ENCODE results near the gene POU2F3.

The POU2F3 gene

GRCh38 chr11:120285256-120285655, 45.3 kb downstream of the POU2F3 start:
- DNase-seq (ENCODE audit: low read depth), result no peak

- DNase-seq (ENCODE audit: low read depth), result no peak
Measured at GRCh38 chr11:120288021-120288420, 48.1 kb downstream of the POU2F3 start.

GRCh38 chr11:120289426-120289825, 49.5 kb downstream of the POU2F3 start:
- no peak for DNase-seq (ENCODE audit: low read depth)

- no peak for DNase-seq (ENCODE audit: low read depth)
Measured at GRCh38 chr11:120290956-120291355, 51.0 kb downstream of the POU2F3 start.

GRCh38 chr11:120293038-120293800, 53.3 kb downstream of the POU2F3 start:
- no peak for DNase-seq (ENCODE audit: low read depth)

- DNase-seq (ENCODE audit: low read depth), result no peak
Measured at GRCh38 chr11:120294096-120294495, 54.2 kb downstream of the POU2F3 start.

GRCh38 chr11:120295099-120295498, 55.2 kb downstream of the POU2F3 start:
- no peak for DNase-seq (ENCODE audit: low read depth)

GRCh38 chr11:120296554-120296953, 56.6 kb downstream of the POU2F3 start:
- no peak for DNase-seq (ENCODE audit: low read depth)

- no peak for DNase-seq (ENCODE audit: low read depth)
Measured at GRCh38 chr11:120298461-120298860, 58.5 kb downstream of the POU2F3 start.

- DNase-seq (ENCODE audit: low read depth), result no peak
Measured at GRCh38 chr11:120302001-120302805, 62.3 kb downstream of the POU2F3 start.

- DNase-seq (ENCODE audit: low read depth), result no peak
Measured at GRCh38 chr11:120303004-120303637, 63.2 kb downstream of the POU2F3 start.

- no peak for DNase-seq (ENCODE audit: low read depth)
Measured at GRCh38 chr11:120304526-120304925, 64.6 kb downstream of the POU2F3 start.

- DNase-seq (ENCODE audit: low read depth), result no peak
Measured at GRCh38 chr11:120305286-120305685, 65.3 kb downstream of the POU2F3 start.

- DNase-seq (ENCODE audit: low read depth), result peak; percentile 68
Measured at GRCh38 chr11:120306519-120307242, 66.7 kb downstream of the POU2F3 start.

- no peak for DNase-seq (ENCODE audit: low read depth)
Measured at GRCh38 chr11:120307476-120307875, 67.5 kb downstream of the POU2F3 start.

GRCh38 chr11:120308081-120308480, 68.1 kb downstream of the POU2F3 start:
- no peak for DNase-seq (ENCODE audit: low read depth)

GRCh38 chr11:120310870-120311269, 70.9 kb downstream of the POU2F3 start:
- DNase-seq (ENCODE audit: low read depth), result no peak

GRCh38 chr11:120314861-120315260, 74.9 kb downstream of the POU2F3 start:
- no peak for DNase-seq (ENCODE audit: low read depth)

- no peak for DNase-seq (ENCODE audit: low read depth)
Measured at GRCh38 chr11:120316880-120317688, 77.1 kb downstream of the POU2F3 start.

GRCh38 chr11:120317689-120318480, 77.9 kb downstream of the POU2F3 start:
- no peak for DNase-seq (ENCODE audit: low read depth)
